NB4 (cell line): ENCODE measurements around the gene RPL36.

Experiments used
- CTCF ChIP-seq: IDR thresholded peaks from one replicate; pipeline ENCODE4 v1.5.1; 2012; ENCODE audit warnings: low read depth, low read length
- MAX ChIP-seq: IDR thresholded peaks from 2 replicates; pipeline ENCODE4 v1.6.1; 2011; ENCODE audit warnings: low read depth, low read length
- MYC ChIP-seq: IDR thresholded peaks from 2 replicates; pipeline ENCODE4 v1.6.1; 2011; ENCODE audit warnings: low read depth, low read length
- POLR2A ChIP-seq: IDR thresholded peaks from 2 replicates; pipeline ENCODE4 v1.6.1; 2011; ENCODE audit warnings: mild to moderate bottlenecking; ENCODE audit not compliant: insufficient read length; ENCODE audit errors: extremely low read depth

- TF ChIP-seq CTCF = no peak
- TF ChIP-seq POLR2A = no peak
- TF ChIP-seq MAX = no peak
- no peak for TF ChIP-seq MYC
Observed at GRCh38 chr19:5678071-5678718, 11.9 kb upstream of the RPL36 start.
